ENCODE data around the gene CNNM2. TPM values are rescaled to one million over a fixed set of nuclear protein-coding genes. Genes with fewer than 3 reads are reported as not detected.
"Not testable (repeated sequence)": the region's sequence is repeated elsewhere in the genome, so short reads cannot be mapped to it uniquely, and the experiment has no call there.

The CNNM2 gene
- total and polyA plus RNA-seq, 5 donors, result 1.4 to 4.6 (median 3.6) TPM

DNA sequence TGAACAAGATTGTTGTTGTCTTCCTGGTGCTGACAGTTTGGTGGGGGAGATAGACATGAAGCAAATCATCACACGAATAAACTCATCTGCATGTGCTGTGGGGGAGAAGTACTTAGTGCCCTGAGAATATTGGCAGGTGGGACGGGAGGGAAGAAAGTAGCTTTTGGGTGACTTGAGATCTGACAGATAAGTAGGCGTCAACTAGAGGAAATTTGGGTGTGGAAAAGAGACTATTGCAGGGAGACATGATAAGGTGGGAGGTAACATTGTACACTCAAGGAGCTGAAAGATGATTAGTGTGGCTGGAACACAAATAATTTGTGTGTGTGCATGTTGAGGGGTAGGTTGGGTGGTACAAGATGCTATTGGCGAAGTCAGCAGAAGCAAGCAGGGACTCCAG is 30.1 kb downstream of the CNNM2 start:
- Histone ChIP-seq H3K27ac (ENCODE audit: low read length) (no peak overlapping the region), H3K4me3 (ENCODE audit: low read length) (no peak overlapping the region), H3K27me3 (ENCODE audit: control insufficient read depth, insufficient read depth) (no peaks in the 10 kb centered on the region), H3K4me1 (ENCODE audit: control insufficient read depth, insufficient read depth, low read length) (peaks cover 3% of the 10 kb centered on the region), H3K9me3 (ENCODE audit: control insufficient read depth, low read length) (no peaks in the 10 kb centered on the region)
- intact Hi-C loops (cut with DNase I), result no loop called here
- no peak for DNase-seq
- 83% methylated on average over 4 of the region's 4 CpGs for WGBS
- no peak for ATAC-seq

DNA sequence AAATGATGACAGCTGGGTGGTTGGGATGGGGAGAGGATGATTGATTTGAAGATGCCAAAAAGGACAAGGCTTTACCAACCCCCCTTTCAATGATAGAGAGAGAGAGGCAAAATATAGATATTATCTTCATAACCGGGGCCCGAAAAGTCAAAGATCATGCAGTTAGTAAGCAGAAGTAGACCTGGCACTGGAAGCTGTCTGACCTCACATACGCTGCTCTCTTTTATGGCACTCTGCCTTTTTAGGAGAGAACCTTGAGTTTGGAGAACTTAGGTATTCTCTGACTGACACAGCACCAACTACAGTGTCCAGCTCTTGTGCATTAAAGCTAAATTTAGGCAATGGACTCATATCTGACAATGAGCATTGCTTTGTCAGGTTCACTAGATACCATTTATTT is 30.7 kb downstream of the CNNM2 start:
- H3K9me3 ChIP-seq (ENCODE audit: control insufficient read depth, low read length), result no peaks in the 10 kb centered on the region
- peaks cover 3% of the 10 kb centered on the region for H3K4me1 ChIP-seq (ENCODE audit: control insufficient read depth, insufficient read depth, low read length)
- DNase-seq (no peak), ATAC-seq (no peak)
- intact Hi-C loops (cut with DNase I), result no loop called here
- 94% methylated on average over 3 of the region's 3 CpGs for WGBS
- H3K27ac ChIP-seq (ENCODE audit: low read length), result no peak overlapping the region
- no peaks in the 10 kb centered on the region for H3K27me3 ChIP-seq (ENCODE audit: control insufficient read depth, insufficient read depth)
- no peak overlapping the region for H3K4me3 ChIP-seq (ENCODE audit: low read length)

DNA sequence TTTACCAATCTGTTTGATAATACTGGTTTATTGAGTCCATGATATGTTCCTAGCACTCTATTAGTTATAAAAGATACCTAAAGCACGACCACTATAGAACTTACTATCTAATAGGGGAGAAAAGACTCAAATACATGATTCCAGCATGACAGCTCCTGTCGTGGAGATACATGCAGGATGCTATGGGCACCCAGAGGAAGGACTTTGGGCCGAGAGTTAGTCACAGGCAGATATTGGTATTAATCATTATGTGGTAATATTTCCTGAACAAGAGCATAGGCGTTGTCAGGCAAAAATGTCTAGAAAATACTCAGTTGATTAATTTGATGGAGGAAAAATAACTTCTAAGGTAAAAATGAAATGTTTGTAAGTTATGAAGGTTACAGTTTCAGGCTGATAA is 31.8 kb downstream of the CNNM2 start:
- DNase-seq (no peak), ATAC-seq (no peak)
- H3K9me3 ChIP-seq (ENCODE audit: control insufficient read depth, low read length), result no peaks in the 10 kb centered on the region
- 84% methylated on average over 4 of the region's 4 CpGs for WGBS
- peaks cover 3% of the 10 kb centered on the region for H3K4me1 ChIP-seq (ENCODE audit: control insufficient read depth, insufficient read depth, low read length)
- H3K4me3 ChIP-seq (ENCODE audit: low read length), result no peak overlapping the region
- intact Hi-C loops (cut with DNase I), result no loop called here
- H3K27ac ChIP-seq (ENCODE audit: low read length), result no peak overlapping the region
- no peaks in the 10 kb centered on the region for H3K27me3 ChIP-seq (ENCODE audit: control insufficient read depth, insufficient read depth)

DNA sequence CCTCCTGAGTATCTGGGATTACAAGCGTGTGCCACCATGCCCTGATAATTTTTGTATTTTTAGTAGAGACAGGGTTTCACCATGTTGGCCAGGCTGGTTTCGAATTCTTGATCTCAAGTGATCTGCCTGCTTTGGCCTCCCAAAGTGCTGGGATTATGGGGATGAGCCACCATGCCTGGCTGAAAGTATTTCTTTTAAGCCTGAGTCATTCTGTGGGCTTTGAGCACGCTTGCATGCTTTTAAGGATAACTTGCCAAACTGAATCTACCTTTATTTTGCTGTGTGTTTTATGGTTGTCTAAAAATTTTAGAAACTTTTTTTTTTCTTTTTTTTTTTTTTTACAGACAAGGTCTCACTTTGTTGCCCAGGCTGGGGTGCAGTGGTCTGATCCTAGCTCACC is 33.2 kb downstream of the CNNM2 start:
- whole genome bisulfite sequencing, result 98% methylated on average over 3 of the region's 3 CpGs
- ATAC-seq, result no peak
- Histone ChIP-seq H3K4me1 (ENCODE audit: control insufficient read depth, insufficient read depth, low read length) (no peaks in the 10 kb centered on the region), H3K4me3 (ENCODE audit: low read length) (no peak overlapping the region), H3K27me3 (ENCODE audit: control insufficient read depth, insufficient read depth) (no peaks in the 10 kb centered on the region), H3K9me3 (ENCODE audit: control insufficient read depth, low read length) (no peaks in the 10 kb centered on the region), H3K27ac (ENCODE audit: low read length) (no peak overlapping the region)
- DNase-seq, result no peak
- intact Hi-C loops (cut with DNase I), result no loop called here

DNA sequence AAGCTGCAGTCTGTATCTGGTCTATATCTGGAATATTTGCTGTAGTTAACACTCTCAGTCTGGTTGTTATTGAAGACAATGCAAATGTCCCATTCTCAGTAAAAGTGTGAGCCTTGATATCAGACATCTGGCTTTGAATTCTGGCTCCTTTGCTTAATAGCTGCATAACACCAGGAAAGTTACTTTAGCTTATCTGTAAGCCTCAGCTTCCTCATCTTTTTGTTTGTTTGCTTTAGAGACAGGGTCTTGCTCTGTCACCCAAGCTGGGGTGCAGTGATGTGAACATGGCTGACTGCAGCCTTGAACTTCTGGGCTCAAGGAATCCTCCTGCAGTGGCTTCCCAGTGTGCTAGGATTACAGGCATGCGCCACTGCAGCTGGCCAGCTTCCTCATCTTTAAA is 41.3 kb downstream of the CNNM2 start:
- 98% methylated on average over 1 of the region's 1 CpG for WGBS

DNA sequence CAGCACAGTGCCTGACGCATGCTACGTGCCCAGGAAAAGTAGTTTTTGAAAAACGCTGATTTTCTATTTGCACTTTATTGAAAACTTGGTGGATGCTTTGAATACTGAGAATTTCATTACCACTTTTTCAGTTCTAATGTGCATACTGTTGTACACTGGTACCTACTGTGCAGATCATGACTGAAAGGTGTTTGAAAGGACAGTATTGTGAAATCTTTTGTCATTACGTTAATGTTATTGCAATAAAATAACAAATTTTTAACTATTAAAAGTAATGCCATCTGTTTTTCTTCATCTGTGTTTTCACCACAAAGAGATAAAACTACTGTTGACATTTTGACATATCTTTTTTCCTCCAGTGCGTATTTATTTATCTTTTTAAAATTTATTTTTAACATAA is 42.1 kb downstream of the CNNM2 start:
- H3K4me3 ChIP-seq (ENCODE audit: low read length), result no peak overlapping the region
- no peak for ATAC-seq
- no peaks in the 10 kb centered on the region for H3K4me1 ChIP-seq (ENCODE audit: control insufficient read depth, insufficient read depth, low read length)
- no peak for DNase-seq
- H3K9me3 ChIP-seq (ENCODE audit: control insufficient read depth, low read length), result no peaks in the 10 kb centered on the region
- intact Hi-C loops (cut with DNase I), result no loop called here
- no peaks in the 10 kb centered on the region for H3K27me3 ChIP-seq (ENCODE audit: control insufficient read depth, insufficient read depth)
- 86% methylated on average over 5 of the region's 5 CpGs for WGBS
- H3K27ac ChIP-seq (ENCODE audit: low read length), result no peak overlapping the region

More for the DNA sequence above, 41.3 kb downstream of the CNNM2 start:
- Histone ChIP-seq H3K9me3 (ENCODE audit: control insufficient read depth, low read length) (no peaks in the 10 kb centered on the region), H3K4me3 (ENCODE audit: low read length) (no peak overlapping the region), H3K27ac (ENCODE audit: low read length) (no peak overlapping the region), H3K27me3 (ENCODE audit: control insufficient read depth, insufficient read depth) (no peaks in the 10 kb centered on the region), H3K4me1 (ENCODE audit: control insufficient read depth, insufficient read depth, low read length) (no peaks in the 10 kb centered on the region)
- intact Hi-C loops (cut with DNase I), result no loop called here
- DNase-seq (no peak), ATAC-seq (no peak)

DNA sequence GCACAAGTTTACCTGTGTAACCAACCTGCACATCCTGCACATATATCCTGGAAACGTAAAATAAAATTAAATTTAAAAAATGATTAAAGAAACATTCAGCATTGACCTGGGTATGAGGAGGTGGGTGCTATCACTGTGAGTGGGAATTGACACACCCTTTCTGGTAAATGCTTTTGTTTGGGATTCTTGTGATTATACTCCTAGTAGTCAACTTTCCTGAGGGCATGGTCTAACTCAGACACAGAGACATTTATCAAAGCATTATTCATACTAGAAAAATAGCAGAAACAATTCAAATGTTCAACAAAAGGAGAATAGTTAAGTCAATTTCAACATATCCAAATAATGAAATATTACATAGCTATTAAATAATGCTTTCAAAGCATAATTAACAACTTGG is 44.2 kb downstream of the CNNM2 start:
- DNase-seq (no peak), ATAC-seq (peak in 1 of 2 donors; percentile 62)
- WGBS, result 93% methylated on average over 1 of the region's 1 CpG
- intact Hi-C loops (cut with DNase I), result no loop called here
- Histone ChIP-seq H3K9me3 (ENCODE audit: control insufficient read depth, low read length) (no peaks in the 10 kb centered on the region), H3K4me3 (ENCODE audit: low read length) (no peak overlapping the region), H3K27me3 (ENCODE audit: control insufficient read depth, insufficient read depth) (no peaks in the 10 kb centered on the region), H3K27ac (ENCODE audit: low read length) (no peak overlapping the region), H3K4me1 (ENCODE audit: control insufficient read depth, insufficient read depth, low read length) (no peaks in the 10 kb centered on the region)

DNA sequence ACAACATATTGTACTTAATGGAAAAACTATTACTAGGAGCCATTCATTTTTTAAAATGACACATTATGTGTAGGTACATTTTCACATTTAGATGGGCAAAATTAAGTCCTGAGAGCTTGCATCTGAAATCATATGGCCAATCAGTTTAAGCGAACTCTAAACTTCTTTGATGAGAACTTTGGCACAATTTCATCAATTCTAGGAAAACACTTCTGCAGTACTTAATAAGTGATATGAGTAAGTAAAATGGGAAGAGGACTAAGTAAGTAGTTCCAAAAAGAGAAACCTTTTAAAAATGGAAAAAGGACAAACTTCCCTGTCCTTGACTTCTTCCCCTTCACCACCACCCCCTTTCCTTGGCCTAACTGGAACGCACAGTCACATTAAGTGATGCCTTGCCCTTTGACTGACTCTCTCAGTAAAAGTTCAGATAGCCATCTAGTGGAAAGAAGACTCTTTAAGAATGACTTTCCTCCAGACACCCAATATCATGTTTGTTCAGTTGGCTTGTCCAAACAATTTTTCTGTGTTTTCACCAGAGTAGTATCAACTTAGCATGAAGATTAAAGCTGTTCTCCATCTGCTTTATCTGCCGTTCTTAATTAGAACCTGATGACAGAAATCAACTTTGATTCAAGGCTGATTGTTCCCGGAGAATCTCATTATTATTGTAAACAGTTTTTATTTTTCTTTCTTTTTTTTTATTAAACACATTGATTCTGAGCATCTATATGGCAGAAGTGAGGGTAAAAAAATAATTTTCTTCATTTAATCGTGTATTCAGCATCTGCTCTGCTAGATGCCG is 45.1 kb downstream of the CNNM2 start:
- no peak overlapping the region for H3K4me3 ChIP-seq (ENCODE audit: low read length)
- no peak overlapping the region for H3K27ac ChIP-seq (ENCODE audit: low read length)
- ATAC-seq (peak in 1 of 2 donors; percentile 87), DNase-seq (no peak)
- intact Hi-C loops (cut with DNase I), result no loop called here
- H3K27me3 ChIP-seq (ENCODE audit: control insufficient read depth, insufficient read depth), result no peaks in the 10 kb centered on the region
- no peaks in the 10 kb centered on the region for H3K9me3 ChIP-seq (ENCODE audit: control insufficient read depth, low read length)
- WGBS, result 52% methylated on average over 6 of the region's 6 CpGs
- H3K4me1 ChIP-seq (ENCODE audit: control insufficient read depth, insufficient read depth, low read length), result no peaks in the 10 kb centered on the region

DNA sequence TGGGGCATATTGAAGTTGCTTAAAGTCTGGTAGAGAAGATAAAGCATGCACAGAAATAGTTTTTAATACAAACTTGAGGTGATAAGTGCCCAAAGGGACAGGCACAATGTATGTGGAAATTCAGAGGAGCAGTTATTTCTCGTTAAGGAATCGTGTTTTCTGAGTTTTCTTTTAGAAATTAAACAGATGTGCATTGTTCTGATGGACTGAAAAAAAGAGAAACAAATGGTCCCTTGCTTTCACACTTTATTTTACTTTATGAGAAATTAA is 45.6 kb downstream of the CNNM2 start:
- Histone ChIP-seq H3K4me1 (ENCODE audit: control insufficient read depth, insufficient read depth, low read length) (no peaks in the 10 kb centered on the region), H3K4me3 (ENCODE audit: low read length) (no peak overlapping the region), H3K27me3 (ENCODE audit: control insufficient read depth, insufficient read depth) (no peaks in the 10 kb centered on the region), H3K9me3 (ENCODE audit: control insufficient read depth, low read length) (no peaks in the 10 kb centered on the region), H3K27ac (ENCODE audit: low read length) (no peak overlapping the region)
- DNase-seq (no peak), ATAC-seq (no peak)
- intact Hi-C loops (cut with DNase I), result no loop called here
- 64% methylated on average over 2 of the region's 2 CpGs for WGBS

DNA sequence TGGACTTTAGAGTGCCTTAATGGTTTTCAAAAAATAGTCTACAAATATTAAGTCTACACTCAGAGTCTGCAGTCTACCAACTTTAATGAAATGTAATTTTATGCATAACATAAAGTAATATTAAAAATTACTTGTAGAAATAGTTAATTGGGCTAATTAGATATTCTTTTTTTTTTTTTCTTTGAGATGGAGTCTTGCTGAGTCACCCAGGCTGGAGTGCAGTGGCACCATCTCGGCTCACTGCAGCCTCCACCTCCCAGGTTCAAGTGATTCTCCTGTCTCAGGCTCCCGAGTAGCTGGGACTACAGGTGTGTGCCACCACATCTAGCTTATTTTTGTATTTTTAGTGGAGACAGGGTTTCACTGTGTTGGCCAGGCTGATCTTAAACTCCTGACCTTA is 46.0 kb downstream of the CNNM2 start:
- intact Hi-C loops (cut with DNase I); H3K27ac ChIP-seq (ENCODE audit: low read length); H3K27me3 ChIP-seq (ENCODE audit: control insufficient read depth, insufficient read depth); H3K4me3 ChIP-seq (ENCODE audit: low read length); ATAC-seq; DNase-seq; H3K4me1 ChIP-seq (ENCODE audit: control insufficient read depth, insufficient read depth, low read length); H3K9me3 ChIP-seq (ENCODE audit: control insufficient read depth, low read length): not testable (repeated sequence)
- 97% methylated on average over 2 of the region's 2 CpGs for WGBS

DNA sequence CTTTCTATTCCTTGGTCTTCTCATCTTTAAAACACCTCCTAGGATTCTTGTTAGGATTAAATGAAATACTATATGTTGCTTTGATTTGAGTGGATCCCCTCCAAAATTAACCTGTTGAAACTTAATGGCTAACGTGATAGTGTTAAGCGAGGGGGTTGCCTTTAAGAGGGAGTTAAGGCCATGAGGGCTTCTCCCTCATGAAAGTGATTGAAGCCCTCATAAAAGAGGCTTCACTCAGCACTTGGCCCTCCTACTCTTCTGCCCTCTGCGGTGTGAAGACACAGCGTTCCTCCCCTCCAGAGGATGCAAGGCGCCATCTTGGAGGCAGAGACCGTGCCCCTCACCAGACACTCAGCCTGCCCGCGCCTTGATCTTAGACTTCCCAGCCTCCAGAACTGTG is 46.6 kb downstream of the CNNM2 start:
- H3K4me3 ChIP-seq (ENCODE audit: low read length), result no peak overlapping the region
- intact Hi-C loops (cut with DNase I), result no loop called here
- no peak for DNase-seq
- H3K9me3 ChIP-seq (ENCODE audit: control insufficient read depth, low read length), result no peaks in the 10 kb centered on the region
- 96% methylated on average over 8 of the region's 8 CpGs for WGBS
- no peak overlapping the region for H3K27ac ChIP-seq (ENCODE audit: low read length)
- no peaks in the 10 kb centered on the region for H3K4me1 ChIP-seq (ENCODE audit: control insufficient read depth, insufficient read depth, low read length)
- no peak for ATAC-seq
- H3K27me3 ChIP-seq (ENCODE audit: control insufficient read depth, insufficient read depth), result no peaks in the 10 kb centered on the region

DNA sequence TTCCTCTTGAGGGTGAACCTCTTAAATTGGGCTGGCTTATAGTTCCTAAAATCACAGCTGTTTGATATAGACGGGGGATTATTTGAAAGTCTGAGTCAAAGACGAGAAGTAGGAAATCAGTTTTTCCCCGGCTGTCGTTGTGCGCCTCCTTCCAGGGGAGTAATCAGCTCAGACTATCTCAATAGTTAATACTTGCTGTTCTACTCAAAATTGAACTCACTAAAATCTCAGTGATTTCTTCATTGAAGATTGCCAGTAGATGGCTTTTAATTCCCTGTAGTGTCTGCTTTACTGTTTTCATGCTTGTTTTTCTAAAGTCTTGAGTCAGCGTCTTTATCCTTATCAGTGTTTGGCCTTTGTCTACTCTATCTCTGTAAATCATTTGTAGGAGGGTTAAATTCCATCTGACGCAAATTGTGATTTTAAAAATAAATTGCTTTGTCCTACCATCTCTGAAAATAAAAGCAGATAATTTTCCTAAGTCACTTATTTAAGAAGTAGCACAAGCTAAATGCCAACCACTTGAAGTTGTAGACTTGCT is 47.3 kb downstream of the CNNM2 start:
- ATAC-seq (no peak), DNase-seq (no peak)
- Histone ChIP-seq H3K4me1 (ENCODE audit: control insufficient read depth, insufficient read depth, low read length) (no peaks in the 10 kb centered on the region), H3K9me3 (ENCODE audit: control insufficient read depth, low read length) (no peaks in the 10 kb centered on the region), H3K27ac (ENCODE audit: low read length) (no peak overlapping the region), H3K4me3 (ENCODE audit: low read length) (no peak overlapping the region), H3K27me3 (ENCODE audit: control insufficient read depth, insufficient read depth) (no peaks in the 10 kb centered on the region)
- WGBS, result 46% methylated on average over 7 of the region's 7 CpGs
- intact Hi-C loops (cut with DNase I), result no loop called here

Data from right cardiac atrium (tissue), 5 donors.